SK-N-SH treated with all-trans-retinoic acid at 6 μM for 48 hours (cell line): Measurements from ENCODE around the gene FBXO3.

Experiments used
- CREB5 ChIP-seq: fragments of 250-450 bp; sonication (Bioruptor Pico); IDR thresholded peaks from 2 replicates; pipeline ENCODE4 v1.5.1; 2020; ENCODE audit warnings: low read depth, mild to moderate bottlenecking, moderate library complexity
- ESRRG ChIP-seq: fragments of 250-450 bp; sonication (Bioruptor Pico); IDR thresholded peaks from 2 replicates; pipeline ENCODE4 v1.6.1; 2021; ENCODE audit warnings: mild to moderate bottlenecking
- PATZ1 ChIP-seq: fragments of 250-450 bp; sonication (Bioruptor Pico); IDR thresholded peaks from 2 replicates; pipeline ENCODE4 v1.8.0; 2020; ENCODE audit warnings: mild to moderate bottlenecking, moderate library complexity, borderline replicate concordance
- TCF4 ChIP-seq: fragments of 250-450 bp; sonication (Bioruptor Pico); IDR thresholded peaks from 2 replicates; pipeline ENCODE4 v1.8.0; 2021; ENCODE audit warnings: mild to moderate bottlenecking, moderate library complexity, borderline replicate concordance
- ZFP3 ChIP-seq: fragments of 250-450 bp; sonication (Bioruptor Pico); IDR thresholded peaks from 2 replicates; pipeline ENCODE4 v1.5.0; 2020; ENCODE audit warnings: mild to moderate bottlenecking, moderate library complexity

GRCh38 chr11:33775832-33776470 is 1.6 kb upstream of the FBXO3 start:
- TF ChIP-seq ESRRG (CRISPR knock-in tag) (no peak), PATZ1 (CRISPR knock-in tag) (no peak), TCF4 (CRISPR knock-in tag) (no peak), CREB5 (no peak), ZFP3 (CRISPR knock-in tag) (no peak)
